Mammary epithelial cell (primary cell): ENCODE results near the gene SYNE1.

ENCODE experiments used
- CTCF ChIP-seq, 2 donors: IDR thresholded peaks in 1 of 2; conservative IDR thresholded peaks in 1 of 2; 2 replicates each; pipeline ENCODE4 v1.5.1; 2011 to 2012; ENCODE audit warnings: inconsistent platforms in 2 of 2, low read length in 2 of 2, mild to moderate bottlenecking in 2 of 2, control low read depth in 1 of 2, low read depth in 1 of 2; ENCODE audit not compliant: insufficient read depth in 1 of 2; ENCODE audit errors: extremely low read depth in 1 of 2
- EZH2 ChIP-seq: IDR thresholded peaks from 2 replicates; pipeline ENCODE4 v1.6.1; 2012; ENCODE audit warnings: low read length, inconsistent platforms, borderline replicate concordance

GRCh38 chr6:152399399-152399798 is 237.8 kb downstream of the SYNE1 start:
- TF ChIP-seq CTCF (conservative IDR thresholded peaks at IDR 0.05 in 1 of 2, IDR thresholded peaks at IDR 0.05 in 1 of 2; ENCODE audit: extremely low read depth in 1 of 2, insufficient read depth in 1 of 2, low read depth in 1 of 2, low read length in 2 of 2) (no peak), EZH2 (no peak)
